GM12891 (cell line): ENCODE data around the gene F2R.

Experiments used
- POLR2A ChIP-seq: IDR thresholded peaks from 2 replicates; pipeline ENCODE4 v1.6.1; 2011; ENCODE audit warnings: low read depth, low read length, control low read depth
- POLR2AphosphoS5 ChIP-seq: IDR thresholded peaks from 2 replicates; pipeline ENCODE4 v1.6.1; 2011; ENCODE audit warnings: low read depth, low read length, control low read depth
- POU2F2 ChIP-seq: IDR thresholded peaks from 2 replicates; pipeline ENCODE4 v1.6.1; 2011; ENCODE audit warnings: low read depth, mild to moderate bottlenecking, control low read depth, low read length, moderate library complexity
- SPI1 ChIP-seq: IDR thresholded peaks from 2 replicates; pipeline ENCODE4 v1.6.1; 2011; ENCODE audit warnings: low read depth, low read length, control low read depth
- TAF1 ChIP-seq: IDR thresholded peaks from 2 replicates; pipeline ENCODE4 v1.6.1; 2011; ENCODE audit warnings: low read depth, low read length, control low read depth

DNA sequence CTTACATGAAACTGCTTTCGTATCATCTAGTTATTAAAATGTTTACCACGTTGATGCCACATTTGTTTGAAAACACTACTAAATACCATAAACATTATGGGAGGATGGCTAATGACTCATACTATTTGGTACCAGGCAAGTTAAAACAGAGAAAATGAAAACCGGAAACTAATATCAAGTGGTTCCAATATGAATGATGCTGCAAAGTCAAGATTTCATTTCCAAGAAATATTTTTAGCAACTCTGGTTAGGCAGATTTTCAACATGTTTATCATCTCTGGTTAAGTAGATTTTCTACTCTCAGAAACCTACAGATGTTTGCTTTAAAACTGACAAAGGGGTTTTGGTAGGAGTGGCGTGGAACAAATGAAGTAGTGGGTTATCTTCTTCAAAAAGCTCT is 4.9 kb upstream of the F2R start:
- TF ChIP-seq POLR2AphosphoS5 (no peak), POLR2A (no peak), TAF1 (no peak), POU2F2 (no peak), SPI1 (no peak)
